Activated T-cell treated with anti-CD3 and anti-CD28 coated beads for 4 hours (primary cell): ENCODE measurements around the gene GPR78.

Experiments used
- DNase-seq: peaks from one replicate; pipeline ENCODE4 v3.0.0-alpha.2; 2020

The GPR78 gene

DNA sequence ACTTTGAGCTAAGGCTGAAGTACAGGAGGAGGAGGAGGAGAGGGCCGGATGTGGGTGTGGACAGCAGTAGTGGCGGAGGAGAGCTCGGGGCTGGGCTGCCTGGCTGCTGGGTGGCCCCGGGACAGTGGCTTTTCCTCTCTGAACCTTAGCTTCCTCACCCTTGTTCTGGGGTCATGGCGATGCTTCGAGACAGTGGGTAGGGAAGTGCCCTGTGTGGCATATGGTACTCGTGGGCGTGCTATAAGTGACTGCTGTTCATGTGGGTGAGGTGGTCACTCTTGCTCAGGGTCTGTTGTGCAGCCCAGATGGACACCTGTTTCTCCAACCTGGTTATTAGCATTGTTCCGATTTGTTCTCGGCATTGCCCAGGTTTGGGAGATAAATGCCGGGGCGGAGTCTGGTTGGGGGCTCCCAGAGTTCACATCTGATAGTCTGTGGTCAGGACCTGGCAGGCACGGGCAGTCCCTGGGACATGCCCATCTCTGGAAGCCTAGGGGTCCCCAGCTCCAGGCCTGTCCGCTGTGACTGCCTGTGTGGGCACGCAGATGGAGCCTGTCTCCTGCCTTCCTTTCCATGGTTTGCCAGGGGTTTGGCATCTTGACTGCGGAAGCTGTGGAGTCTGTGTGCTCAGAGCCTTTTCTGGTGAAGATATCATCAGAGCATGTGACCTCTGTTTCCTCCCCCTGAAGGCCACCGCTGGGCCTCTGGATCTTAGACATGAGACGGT is 7.4 kb downstream of the GPR78 start:
- DNase-seq = no peak

DNA sequence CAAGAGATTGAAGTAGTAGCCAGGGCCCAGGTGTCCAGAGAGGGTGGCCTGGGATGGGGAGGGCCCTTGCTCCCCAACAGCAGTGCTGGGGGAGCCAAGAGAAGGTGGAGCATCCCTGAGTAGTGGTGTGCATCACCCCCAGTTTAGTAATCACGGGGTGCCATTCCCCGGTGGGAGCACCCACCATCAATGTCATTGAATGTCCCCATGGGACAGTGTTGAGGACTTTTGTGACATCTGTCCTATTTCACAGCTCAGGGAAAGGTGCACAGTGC is 7.9 kb downstream of the GPR78 start:
- no peak for DNase-seq

DNA sequence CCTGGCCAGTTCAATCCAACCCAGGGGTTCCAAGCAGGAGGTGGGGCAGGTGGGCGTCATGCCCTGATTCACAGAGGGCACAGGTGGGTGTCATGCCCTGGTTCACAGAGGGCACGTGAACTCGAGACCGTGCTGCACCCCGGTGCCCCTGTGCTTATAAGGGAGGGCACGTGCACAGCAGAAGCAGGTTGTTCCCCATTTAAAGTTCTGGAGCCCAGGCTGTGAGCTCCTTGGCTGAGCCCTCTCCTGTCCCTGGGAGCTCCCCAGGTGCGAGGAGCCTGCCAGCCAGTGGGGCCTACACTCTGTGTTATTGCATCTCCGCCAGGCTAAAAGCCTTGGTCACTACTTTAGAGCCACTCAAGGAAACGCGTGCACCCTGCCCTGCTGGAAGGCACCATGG is 9.1 kb downstream of the GPR78 start:
- DNase-seq = no peak

DNA sequence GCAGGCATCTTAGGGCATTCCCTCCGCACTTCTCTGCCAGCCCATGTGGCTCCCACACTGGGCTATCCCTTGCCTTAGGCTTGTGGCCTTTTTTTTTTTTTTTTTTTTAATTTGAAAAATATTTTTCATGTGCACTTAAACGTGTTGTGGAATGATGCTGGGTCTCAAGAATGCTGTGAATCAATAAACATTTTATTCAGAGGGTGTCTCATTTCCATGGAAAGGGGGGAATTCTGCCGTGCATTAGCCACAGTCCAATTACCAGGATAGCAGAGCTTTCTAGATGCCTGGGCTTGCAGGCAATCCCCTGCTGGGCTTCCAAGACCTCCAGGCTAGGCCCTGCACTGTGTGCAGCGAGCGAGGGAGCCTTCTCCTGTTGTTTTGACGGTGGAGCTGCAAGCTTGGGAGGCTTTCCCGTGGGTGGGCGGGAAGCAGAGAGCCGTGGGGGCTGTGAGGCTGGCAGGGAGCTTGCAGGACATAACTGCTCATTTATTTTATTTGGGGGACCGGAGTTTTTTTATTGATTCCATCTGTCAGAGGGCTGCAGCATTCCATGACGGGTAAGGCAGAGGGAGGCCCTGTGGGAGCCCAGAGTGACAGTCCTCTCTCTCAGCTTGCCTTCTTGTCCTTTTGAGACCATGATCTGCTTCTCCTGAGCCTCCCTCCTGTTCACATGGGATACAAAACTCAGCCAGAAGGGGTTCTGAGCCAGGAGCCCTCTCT is 9.8 kb downstream of the GPR78 start:
- no peak for DNase-seq

DNA sequence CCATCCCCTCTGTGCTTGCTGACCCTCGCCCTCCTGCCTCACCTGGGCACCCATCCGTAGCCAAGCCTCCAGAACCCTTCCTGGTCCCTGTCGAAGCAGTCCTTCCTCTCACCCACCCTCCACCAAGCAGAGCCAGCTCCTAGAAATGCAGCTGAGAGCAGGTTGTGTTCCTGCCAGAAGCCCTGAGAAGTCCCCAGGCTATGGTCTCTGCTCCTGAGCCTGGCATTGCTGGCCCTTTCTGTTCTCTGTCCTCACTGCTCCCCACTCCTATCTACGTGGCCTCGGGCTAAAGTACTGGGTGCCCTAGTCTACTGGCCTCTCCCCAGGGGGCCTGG is 10.3 kb downstream of the GPR78 start:
- DNase-seq = no peak

DNA sequence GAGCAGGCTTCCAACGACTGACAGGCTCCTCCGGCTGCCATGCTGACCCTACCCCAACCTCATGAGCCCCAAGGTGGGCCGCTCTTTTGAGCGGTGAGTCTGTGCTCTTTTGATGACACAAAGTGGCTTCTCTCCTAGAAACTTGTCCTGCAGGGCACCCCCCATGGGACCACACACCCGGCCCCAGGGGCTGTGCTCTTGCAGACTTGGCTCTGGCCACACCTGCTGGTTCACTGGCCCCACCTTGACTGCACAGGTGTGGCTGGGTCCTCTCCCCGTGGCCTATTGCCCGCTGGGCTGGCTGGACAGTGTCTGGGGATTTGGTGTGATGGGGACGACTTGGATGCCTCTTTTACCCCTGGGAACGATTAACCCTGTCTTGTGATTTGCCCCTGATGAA is 10.9 kb downstream of the GPR78 start:
- DNase-seq = no peak

DNA sequence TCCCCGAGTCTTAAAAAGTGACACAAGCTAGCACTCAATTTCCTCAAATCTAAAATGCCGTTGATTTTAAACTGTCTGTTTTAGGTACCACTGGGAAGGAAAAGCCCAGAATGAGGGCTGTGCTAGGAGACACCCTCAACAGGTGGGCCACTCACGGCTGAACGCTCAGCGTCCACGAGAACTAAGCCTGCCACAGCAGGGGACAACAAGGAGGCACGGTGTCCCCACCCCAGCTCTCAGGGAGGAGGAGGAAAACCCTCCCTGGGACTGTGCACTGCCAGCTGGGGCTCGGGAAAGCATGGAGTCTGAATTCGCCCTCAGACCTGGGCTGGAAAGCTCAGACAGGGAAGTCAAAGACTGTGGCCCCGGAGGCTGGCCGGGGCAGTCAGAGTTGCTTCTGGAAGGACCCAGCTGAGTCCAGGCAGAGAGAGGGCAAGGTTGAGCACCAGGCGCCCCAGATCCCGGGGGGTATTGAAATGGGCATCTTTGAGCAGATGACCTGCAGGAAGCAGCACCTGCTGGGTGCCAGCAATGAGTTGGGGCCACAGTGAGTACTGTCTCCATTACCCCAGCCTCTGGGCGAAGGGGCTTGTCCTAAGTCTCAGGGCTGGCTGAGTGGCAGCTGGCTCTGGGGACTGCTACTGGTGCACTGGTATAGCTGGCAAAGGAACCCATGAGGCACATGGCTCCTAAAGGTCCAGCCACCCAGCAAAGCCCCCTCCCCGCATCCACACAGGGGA is 11.6 kb downstream of the GPR78 start:
- no peak for DNase-seq

DNA sequence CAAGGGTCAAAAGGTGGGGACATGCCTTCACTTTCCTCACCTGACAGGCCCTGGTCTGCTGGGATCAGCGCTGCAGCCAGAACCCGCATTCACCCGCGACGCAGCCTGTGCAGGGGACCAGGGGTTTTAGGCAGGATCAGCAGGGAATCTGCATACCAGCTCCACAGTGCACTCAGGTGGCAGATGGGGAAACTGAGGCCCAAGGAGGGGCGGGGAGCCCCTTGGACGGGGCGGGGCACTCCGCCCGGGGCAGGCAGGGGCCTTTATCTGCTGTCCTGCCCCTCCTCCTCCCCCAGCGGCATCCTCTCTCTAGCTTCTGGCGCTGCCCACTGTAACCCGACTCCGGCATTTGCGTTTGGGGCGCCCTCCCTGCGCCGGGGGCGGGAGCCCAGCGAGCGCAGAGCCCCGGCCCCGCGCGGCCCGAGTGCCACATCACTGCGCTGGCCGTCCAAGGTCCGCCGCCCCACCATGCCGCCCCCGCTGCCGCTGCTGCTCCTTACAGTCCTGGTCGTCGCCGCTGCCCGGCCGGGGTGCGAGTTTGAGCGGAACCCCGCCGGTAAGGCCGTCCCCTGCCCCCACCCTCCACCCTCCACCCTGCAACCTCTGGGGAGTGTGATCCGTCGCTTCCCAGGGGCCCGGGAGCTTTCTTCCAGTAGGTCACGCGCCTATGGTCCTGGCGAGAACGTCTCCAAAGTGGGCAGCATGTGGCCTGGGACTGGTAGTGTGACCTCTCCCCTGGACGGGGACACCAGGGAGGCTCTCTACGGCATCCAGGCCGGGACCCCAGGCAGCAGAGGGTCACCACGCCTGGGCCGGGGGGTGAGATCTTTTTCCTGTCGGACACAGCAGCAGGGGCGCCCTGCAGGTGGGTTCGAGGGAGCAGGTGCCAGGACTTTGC is 12.4 kb downstream of the GPR78 start, which contains the start of gene CPZ:
TSS of gene CPZ (plus strand) at position 400 of the 898 bp plus-strand sequence. CDS start at position 469, 69 bp downstream.
- no peak for DNase-seq

DNA sequence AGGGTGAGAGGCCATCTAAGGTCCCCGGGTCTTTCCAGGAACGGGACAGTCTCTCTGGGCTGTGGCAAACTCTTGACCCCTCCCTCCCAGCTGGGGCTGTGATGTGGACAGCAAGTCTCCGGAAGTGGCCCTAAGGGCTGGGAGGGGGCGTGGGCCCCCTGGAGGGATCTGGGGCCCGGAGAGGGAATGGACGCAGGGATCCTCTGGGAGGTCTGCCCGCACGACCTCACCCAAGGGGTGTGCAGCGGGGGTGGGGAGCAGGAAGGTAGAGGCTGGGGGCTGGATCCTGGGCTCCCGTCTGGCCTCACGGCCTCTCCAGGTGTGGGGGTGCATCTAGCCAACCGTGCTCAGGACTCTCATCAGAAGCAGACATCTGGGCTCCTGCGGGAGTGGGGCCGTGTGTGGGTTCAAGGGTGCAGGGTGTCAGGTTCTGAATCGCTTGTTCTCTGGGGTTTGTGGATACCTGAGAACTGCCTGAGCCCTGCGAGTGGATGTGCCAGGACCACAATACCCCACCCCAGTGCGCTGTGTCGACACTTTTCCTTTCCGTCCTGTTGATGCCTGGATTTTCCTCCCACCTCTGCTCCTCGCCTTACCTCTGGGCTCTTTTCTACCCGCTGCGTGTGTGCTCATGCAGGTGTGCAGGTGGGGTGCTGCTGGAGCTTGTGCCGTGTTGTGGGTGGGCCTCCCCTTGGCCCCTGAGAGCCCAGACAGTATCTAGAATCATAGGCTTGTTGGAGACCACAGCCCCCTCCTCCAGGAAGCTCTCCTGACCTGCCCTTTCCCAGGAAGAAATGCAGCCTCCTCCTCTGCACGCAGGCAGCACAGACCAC is 13.3 kb downstream of the GPR78 start:
- no peak for DNase-seq

DNA sequence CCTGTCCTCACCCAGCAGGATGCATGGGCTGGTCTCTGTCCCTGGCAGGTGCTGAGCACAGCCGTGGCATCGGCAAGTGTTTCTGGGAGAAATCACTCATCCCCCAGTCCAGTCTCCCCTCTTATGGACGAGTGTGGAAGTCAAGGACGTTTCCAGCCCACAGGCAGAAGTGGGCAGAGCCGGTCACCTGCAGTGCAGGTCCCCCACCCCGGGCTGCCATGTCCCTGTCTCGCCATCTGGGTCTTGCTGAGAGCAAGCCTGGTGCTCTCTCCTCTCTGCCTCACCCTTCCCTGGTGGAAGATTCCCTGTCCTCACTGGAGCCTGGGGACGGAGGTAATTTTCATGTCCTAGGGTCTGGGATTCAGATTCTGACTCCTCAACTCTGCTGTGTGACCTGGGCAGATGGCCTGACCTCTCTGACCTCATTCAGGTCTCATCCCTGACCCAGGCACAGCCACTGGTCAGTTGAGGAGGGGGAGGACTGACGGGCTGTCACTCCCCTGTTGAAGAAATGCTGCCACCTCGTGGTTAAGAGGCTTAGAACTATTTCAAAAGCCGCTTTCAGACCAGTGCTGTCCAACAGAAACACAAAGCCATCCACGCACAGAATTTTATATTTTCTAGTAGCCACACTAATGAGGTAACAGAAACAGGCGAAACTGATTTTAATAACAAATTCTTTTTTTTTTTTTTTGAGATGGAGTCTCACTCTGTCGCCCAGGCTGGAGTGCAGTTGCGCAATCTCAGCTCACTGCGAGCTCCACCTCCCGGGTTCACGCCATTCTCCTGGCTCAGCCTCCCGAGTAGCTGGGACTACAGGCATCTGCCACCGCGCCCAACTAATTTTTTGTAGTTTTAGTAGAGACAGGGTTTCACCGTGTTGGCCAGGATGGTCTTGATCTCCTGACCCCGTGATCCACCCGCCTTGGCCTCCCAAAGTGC is 14.2 kb downstream of the GPR78 start:
- no peak for DNase-seq

DNA sequence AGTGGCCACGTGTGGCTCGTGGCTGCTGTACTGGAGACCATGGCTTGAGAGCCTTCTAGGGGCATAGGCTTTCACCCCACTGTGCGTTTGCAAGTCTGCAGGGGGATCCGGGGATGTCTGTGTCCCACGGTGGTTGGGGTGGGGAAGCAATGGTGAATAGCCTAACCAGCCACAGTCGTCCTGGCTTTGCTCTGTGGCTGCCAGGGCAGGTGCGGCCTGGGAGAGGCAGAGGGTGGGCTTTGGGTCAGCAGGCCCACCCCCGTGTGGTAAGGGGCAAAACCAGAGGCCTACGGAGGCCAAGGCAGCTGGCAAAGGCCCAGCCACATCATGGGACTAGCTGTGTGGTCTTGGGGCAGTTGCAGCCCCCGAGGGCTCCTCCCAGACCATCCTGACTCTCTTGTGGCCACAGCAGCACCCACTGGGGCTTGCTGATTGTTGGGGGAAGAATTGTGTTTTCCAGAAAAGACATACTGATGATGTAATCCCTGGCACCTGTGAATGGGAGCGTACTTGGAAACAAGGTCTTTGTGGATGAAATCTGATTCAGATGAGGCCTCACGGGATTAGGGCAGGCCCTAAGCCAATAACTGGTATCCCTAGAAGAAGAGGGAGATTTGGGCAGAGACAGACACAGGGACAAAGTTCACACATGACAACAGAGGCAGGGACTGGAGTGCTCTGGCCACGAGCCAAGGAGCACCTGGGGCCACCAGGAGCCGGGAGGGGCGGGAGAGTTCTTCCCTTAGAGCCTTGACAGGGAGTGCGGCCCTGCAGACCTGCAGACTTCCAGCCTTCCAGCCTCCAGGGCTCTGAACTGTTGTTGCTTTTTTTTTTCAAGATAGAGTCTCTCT is 15.3 kb downstream of the GPR78 start:
- DNase-seq = no peak

DNA sequence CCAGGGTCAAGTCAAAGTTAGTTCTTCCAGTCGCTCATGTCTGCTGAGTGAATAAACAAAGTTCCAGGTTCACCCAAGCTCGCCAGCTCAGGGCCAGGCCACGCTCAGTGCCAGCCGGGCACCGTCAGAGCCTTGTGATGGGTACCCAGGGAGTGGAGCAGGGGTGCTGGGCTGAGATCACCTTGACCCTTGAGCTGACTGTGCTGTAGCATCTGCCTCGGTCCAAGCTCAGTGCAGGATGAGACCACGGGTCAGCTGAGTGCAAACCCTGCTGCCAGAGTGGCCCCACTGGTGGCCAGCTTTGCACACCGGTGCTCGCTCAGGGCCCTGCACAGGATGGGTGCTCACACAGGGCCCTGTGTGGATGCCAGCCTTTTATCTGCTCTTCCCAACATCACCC is 16.7 kb downstream of the GPR78 start:
- no peak for DNase-seq

DNA sequence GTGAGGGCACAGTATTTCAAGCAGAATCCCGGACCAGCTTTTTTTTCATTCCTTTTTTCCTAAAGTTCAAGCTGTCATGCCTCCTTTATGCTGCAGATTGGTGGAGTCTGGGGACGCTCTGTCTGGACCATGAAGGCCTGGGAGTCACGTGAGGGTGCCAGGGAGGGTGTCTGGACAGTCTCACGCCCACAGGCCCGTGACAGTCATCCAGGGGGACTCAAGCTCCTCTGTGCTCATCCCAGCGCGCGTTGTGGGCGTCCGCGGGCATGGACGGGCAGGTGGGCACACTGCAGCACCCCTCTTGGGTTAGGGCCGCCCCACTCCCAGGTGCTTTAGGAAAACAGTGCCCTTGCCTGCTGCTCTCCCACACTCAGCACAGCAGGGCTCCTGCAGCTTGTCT is 17.1 kb downstream of the GPR78 start:
- no peak for DNase-seq

DNA sequence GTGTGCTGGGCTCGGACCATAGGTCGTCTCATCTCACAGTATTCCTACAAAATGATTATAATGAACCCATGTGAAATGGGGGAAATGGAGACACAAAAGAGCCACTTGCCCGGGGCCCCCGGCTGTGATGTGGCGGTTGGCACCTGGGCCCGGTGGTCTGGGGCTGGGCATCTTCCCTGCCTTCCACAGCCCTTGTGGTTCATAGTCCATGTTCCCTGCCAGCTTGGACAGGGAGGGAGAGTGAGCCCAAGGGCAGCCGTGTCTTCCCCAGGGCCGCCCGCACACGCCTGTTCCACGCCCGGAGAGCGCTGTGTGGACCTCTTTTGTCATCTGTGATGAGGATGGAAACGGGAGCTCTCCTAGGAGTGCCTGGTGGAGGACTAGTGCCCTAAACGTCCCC is 17.6 kb downstream of the GPR78 start:
- no peak for DNase-seq

DNA sequence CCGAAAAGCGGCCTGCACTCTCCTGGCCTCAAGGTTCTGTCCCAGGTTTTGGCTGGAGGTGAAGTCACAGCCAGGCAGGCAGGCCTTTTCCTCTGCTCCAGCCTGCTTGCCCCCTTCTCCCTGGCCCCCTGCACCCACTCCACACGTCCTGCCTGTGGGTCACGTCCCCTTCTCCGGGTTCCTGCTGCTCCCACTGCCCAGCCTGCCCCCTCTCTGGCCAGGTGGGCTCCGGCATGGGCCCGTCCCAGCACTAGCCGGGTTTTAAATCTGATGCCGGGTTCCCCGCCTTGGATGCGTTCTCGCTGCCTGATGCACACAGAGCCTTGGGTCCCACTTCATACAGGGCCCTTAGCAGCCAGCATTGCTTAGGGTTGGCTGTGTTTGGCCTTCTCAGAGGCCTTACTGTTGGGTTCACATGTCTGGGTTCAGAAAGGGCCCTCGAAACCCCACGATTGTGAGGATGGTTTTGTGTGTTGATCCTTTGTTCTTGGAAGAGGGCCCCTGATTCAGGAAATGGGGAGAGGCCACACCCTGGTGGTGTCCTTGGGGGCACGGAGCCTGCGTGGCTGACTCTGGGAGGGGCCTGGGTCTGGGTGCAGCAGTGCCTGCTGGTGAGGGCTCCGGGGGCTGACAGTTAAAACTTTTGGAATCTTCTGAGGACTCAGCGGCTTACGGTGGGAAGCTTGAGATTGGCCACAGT is 18.3 kb downstream of the GPR78 start:
- DNase-seq = no peak

DNA sequence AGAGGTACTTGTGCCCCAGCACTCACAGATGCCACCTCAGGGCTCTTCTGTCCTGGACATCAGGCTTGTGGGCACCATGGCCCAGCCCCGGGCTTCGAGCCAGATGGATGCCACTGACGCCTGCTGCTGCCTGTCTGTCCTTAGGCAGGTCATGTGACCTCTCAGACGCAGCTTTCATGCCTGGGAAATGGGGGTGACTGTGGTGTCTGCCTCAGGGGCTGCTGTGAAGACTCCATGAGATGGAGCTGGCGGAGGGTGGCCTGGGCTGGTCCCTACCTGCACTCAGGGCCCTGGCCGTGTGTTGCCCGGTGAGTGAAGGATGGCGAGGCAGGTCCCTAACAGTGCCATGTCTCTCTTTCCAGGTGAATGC is 18.9 kb downstream of the GPR78 start:
- DNase-seq = no peak

DNA sequence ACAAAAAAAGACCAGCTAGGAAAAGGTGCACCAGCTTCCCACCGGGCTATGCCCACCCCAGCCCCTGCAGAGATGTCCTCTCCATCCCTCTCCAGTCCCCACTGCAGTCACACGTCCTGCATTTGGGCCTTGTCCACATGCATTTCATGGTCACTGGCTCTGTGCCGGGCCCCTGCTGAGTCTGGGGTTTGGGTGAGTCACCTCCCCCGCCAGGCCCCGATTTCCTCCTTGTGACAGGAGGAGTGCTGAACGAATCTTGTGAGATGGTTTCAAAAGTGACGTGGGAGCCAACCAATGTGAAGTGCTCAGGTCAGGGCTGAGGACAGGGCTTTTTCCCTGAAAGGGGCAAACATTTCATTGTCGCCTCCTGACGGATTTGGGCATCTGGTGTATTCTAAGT is 19.5 kb downstream of the GPR78 start:
- no peak for DNase-seq

DNA sequence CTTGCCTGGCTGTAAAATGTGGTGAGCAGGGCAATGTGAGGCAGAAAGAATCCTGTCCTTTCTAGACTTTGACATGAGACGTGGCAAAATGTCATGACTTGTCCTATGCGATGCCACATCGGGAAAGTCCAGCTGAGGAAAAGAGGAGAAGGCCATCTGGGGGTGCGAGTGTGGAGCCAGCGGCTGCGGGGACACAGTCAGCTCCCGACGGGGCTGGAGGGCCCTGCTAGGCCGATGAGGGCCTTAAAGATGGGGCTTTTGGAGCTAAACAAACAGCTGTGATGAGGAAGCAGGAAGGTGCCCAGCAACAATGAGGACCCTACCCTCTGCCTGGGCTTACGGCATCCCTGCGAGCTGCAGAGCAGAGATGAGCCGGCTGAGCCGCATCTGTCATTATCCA is 20.1 kb downstream of the GPR78 start:
- no peak for DNase-seq

DNA sequence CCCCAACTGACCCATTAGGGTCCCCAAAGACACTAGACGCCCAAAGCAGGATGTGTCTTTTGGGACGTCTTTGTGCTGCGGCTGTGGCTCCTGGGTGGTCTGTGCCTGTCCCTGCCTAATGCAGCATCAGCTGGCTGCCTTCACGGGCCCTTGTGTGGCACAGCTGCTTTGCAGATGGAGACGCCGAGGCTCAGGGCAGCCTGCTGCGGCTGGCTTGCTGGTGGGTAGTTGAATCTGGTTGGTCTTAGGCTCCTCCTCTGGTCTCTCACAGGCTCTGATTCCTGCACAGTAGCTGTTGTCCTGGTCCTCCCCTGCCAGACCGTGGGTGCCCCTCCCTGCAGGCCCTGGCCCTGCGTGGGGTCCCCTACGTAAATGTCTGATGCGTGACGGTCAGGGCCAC is 20.5 kb downstream of the GPR78 start:
- no peak for DNase-seq

DNA sequence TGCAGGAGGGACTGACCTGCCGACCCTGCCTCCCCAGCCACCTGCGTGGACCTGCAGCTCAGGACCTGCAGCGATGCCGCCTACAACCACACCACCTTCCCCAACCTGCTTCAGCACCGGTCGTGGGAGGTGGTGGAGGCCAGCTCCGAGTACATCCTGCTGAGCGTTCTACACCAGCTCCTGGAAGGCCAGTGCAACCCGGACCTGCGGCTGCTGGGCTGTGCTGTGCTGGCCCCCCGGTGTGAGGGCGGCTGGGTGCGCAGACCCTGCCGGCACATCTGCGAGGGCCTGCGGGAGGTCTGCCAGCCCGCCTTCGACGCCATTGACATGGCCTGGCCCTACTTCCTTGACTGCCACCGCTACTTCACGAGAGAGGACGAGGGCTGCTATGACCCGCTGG is 20.9 kb downstream of the GPR78 start:
- no peak for DNase-seq
